HG03139 (cell line): ENCODE results near the gene NDUFC2.
A peak's percentile ranks its signal among the peaks of the same experiment; 100 is the strongest.
"Not testable (repeated sequence)": the region's sequence is repeated elsewhere in the genome, so short reads cannot be mapped to it uniquely, and the experiment has no call there.

ENCODE experiments used
- ATAC-seq: cut with Tn5 transposase; IDR thresholded peaks from one replicate; pipeline ENCODE4 v1.9.1; 2021; ENCODE audit not compliant: unreplicated experiment

The NDUFC2 gene

DNA sequence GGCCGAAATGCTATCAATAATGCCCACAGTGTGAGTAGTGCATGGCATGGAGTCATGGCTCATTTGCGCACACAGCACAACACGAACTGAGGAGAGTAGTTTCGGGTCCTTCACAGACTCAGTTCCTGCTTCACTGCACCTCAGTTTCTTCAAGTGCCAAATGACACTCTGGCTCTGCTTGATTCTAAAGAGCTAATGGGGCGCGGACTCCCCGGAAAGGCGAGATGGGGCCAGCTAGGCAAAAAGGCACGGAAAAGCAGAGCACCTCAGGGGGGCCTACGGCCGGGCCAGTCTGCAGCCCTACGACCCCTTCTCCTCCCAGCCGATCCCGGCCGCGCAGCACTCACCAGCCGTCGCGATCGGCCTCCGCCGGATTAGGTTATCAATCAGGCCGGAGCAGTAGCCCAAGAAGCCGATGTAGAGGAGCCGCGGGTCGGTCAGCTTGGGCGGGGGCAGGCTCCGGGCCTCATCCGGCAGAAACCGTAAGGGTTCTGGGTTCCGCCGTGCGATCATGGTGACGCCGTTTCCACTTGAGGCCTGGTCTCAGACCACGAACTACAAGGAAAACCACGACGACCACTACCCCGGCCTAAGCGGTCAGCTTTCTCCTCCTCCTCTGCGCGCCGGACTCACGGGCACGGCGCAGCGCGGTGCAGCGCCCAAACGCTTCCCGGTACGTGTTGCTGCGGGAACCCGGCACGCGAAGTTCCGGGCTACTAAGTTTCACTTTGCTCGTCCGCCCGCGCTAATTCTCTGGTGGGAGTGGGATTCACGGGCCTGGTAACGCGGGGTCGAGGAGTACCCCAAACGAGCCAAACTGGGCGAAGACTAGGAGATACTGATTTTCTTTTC lies at the start of gene NDUFC2:
TSS of gene NDUFC2 (minus strand) at position 631 of the 852 bp plus-strand sequence. CDS start at position 513, 118 bp downstream.
- ATAC-seq, result peak; percentile 82

- ATAC-seq, result no peak
Observed at GRCh38 chr11:78127403-78127802, 47.7 kb upstream of the NDUFC2 start.

GRCh38 chr11:78112582-78113275 lies 33.1 kb upstream of the NDUFC2 start:
- ATAC-seq, result peak; percentile 75

GRCh38 chr11:78111298-78111697 lies 31.6 kb upstream of the NDUFC2 start:
- ATAC-seq, result no peak

DNA sequence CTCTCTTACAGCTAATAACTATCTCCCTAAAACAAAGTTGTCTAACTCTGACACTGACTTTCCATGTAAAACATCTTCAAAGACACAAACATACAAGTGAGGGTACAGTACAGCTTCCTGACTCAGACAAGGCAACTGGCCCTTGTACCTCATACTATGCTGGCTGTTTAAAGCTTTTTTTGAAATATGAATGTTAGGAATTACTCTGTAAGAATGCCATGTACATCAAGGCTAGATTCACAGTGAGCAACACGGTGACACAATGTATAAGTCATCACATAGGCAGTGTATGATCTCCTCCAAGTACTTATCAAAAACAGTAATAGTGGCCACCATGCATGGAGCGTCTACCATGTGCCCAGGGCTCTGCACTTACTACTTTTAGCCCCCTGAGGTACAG lies 31.2 kb upstream of the NDUFC2 start:
- no peak for ATAC-seq

DNA sequence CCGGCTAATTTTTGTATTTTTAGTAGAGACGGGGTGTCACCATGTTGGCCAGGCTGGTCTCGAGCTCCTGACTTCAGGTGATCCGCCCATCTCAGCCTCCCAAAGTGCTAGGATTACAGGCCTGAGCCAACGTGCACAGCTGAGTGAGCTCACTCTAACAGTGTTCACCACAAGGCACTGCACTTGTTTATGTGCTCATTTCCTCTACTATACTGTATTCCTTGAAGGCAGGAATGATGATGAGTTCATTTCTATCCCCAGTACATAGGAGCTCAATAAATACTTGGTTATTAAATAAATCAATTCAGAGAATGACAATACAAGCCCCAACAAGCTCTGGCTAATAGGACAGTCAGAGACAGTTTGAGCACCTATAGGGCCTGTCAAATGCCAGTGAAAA lies 30.7 kb upstream of the NDUFC2 start:
- no peak for ATAC-seq

GRCh38 chr11:78109081-78110015 lies 29.7 kb upstream of the NDUFC2 start:
- no peak for ATAC-seq

- no peak for ATAC-seq
Observed at GRCh38 chr11:78100676-78101472, 21.2 kb upstream of the NDUFC2 start.

GRCh38 chr11:78100261-78100660 lies 20.6 kb upstream of the NDUFC2 start:
- ATAC-seq, result no peak

DNA sequence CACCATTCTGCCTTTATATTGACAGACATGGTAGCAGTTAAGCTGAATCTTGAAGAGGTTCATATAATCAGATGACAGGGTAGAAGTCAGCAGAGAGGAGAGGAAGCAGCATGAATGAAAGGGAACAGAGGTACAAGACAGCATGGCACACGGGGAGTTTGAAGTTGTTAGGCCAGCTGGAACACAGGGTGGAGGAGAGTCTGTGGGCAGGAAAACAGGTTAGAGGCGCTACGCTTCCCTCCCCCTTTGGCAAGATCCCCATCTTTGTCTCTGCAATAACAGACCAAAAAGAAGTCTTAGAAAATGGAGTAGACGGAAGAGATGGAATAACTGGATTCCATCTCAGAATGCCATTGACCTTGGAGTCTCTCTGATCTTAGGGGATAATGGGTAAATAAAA lies 20.0 kb upstream of the NDUFC2 start:
- no peak for ATAC-seq

DNA sequence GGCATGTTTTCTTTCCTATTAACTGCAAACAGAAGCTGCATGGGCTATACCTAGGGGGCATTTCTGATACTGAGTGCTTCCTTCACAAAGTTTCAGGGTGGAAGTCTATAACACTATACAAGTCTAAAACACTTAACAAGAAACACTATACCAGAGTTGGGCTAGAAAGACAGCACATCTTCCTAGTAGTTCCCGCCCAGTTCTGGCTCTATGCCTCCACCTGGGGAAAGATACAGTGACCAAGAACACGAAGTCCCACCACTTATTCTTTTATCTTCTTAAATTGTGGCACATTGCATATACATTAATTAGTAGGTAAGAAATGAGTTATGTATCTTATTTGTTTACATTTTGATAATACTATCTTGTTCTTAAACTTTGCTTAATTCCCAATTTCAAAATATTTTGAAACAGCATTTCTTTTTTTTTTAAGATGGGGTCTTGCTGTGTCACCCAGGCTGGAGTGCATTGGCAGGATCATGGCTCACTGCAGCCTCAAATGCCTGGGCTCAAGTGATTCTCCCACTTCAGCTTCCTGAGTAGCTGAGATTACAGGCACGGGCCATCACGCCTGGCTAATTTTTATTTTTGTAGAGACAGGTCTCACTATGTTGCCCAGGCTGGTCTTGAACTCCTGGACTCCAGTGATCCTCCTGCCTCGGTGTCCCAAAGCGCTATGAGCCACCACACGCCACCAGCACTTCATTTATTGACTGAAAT lies 18.2 kb upstream of the NDUFC2 start:
- no peak for ATAC-seq

DNA sequence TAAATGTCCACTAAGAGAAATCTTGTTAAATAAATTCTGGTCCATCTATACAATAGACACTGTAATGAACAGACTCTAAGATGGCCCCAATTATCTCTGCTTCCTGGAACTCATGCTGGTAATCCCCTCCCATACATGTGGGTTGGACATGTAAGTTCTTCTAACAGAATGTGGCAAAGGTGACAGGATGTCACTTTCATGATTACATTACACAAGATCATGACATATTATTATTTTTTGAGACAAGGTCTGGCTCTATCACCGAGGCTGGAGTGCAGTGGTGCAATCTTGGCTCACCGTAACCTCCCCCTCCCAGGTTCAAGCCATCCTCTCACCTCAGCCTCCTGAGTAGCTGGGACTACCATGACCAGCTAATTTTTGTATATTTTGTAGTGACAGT lies 14.6 kb upstream of the NDUFC2 start:
- ATAC-seq, result no peak

DNA sequence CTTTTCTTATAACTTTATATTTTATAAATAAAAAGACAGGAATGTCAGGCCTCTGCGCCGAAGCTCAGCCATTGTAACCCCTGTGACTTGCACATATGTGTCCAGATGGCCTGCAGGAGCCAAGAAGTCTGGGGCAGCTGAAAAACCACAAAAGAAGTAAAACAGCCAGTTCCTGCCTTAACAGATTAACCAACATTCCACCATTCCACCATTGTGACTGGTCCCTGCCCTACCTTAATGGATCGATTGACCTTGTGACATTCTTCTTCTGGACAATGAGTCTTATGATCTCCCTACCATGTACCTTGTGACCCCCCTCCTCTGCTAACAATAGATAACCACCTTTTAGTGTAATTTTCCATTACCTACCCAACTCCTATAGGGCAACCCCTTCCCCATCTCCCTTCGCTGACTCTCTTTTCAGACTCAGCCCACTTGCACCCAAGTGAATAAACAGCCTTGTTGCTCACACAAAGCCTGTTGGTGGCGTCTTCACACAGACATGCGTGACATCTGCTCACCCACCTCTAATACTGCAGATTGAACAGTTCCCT lies 6.9 kb upstream of the NDUFC2 start:
- ATAC-seq, result not testable (repeated sequence)

DNA sequence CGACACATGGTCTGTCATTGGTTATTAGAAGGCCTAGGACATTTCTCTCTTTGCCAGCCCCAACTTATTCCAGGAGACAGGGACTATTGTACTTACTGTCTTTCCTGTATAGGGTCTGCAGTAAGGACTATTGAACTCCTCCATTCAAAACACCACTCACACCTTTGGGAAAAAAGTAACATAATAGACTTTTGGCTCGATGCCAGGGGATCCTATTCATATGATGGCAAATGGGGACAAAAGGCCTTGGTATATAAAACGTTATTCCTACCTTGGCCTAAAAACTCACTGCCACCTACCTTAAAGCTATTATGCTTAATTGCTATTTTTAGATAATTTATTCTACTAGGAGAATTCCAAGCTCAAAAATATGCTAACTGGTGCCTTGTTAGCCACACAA lies 6.3 kb upstream of the NDUFC2 start:
- no peak for ATAC-seq

GRCh38 chr11:78084506-78084905 lies 4.8 kb upstream of the NDUFC2 start:
- not testable (repeated sequence) for ATAC-seq

DNA sequence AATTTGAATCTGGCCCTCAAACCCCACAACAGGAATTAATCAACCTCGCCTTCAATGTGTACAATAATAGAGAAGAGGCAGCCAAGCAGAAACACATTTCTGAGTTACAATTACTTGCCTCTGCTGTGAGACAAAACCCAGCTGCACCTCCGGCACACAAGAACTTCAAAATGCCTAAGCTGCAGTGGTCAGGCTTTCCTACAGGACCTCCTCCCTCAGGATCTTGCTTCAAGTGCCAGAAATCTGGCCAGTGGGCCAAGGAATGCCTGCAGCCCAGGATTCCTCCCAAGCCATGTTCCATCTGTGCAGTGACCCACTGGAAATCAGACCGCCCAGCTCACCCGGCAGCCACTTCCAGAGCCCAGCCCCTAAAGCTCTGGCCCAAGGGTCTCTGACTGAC lies 3.4 kb upstream of the NDUFC2 start:
- ATAC-seq, result no peak

GRCh38 chr11:78082146-78082545 lies 2.5 kb upstream of the NDUFC2 start:
- no peak for ATAC-seq

GRCh38 chr11:78081583-78081982 lies 1.9 kb upstream of the NDUFC2 start:
- ATAC-seq, result no peak

- ATAC-seq, result no peak
Observed at GRCh38 chr11:78080818-78081495, 1.3 kb upstream of the NDUFC2 start.
